IPS-NIHi7 (cell line): Measurements from ENCODE around the gene ZNF566.
"Not testable (repeated sequence)": the region's sequence is repeated elsewhere in the genome, so short reads cannot be mapped to it uniquely, and the experiment has no call there.

Experiments used
- DNase-seq: peaks from one replicate; pipeline ENCODE4 v3.0.0; 2012; ENCODE audit warnings: mixed read lengths; ENCODE audit errors: extremely low spot score

ZNF566 gene

GRCh38 chr19:36489118-36489919, at the start of gene ZNF566:
ZNF566 (minus strand) TSS chr19:36489561; CDS start chr19:36476557, 13,004 bp downstream.
- DNase-seq = peak; percentile 98

- DNase-seq = peak; percentile 48
Measured at GRCh38 chr19:36528921-36529518, 39.7 kb upstream of the ZNF566 start.

GRCh38 chr19:36528194-36528920, 39.0 kb upstream of the ZNF566 start, which contains the start of gene ZNF260:
ZNF260 (minus strand) TSS chr19:36528271; CDS start chr19:36515238, 13,033 bp downstream.
- peak; percentile 97 for DNase-seq

- DNase-seq = no peak
Measured at GRCh38 chr19:36527873-36528193, 38.5 kb upstream of the ZNF566 start.

- DNase-seq = peak; percentile 9
Measured at GRCh38 chr19:36527341-36527740, 38.0 kb upstream of the ZNF566 start.

GRCh38 chr19:36526581-36526980, 37.2 kb upstream of the ZNF566 start:
- DNase-seq = no peak

GRCh38 chr19:36524617-36525016, 35.3 kb upstream of the ZNF566 start:
- no peak for DNase-seq

- no peak for DNase-seq
Measured at GRCh38 chr19:36514012-36514612, 24.8 kb upstream of the ZNF566 start.

- DNase-seq = no peak
Measured at GRCh38 chr19:36508325-36508724, 19.0 kb upstream of the ZNF566 start.

- no peak for DNase-seq
Measured at GRCh38 chr19:36501973-36502372, 12.6 kb upstream of the ZNF566 start.

GRCh38 chr19:36497001-36497400, 7.6 kb upstream of the ZNF566 start:
- no peak for DNase-seq

GRCh38 chr19:36492689-36493453, 3.5 kb upstream of the ZNF566 start:
- peak; percentile 40 for DNase-seq

- not testable (repeated sequence) for DNase-seq
Measured at GRCh38 chr19:36490846-36491245, 1.5 kb upstream of the ZNF566 start.

- DNase-seq = peak; percentile 90
Measured at GRCh38 chr19:36489920-36490415, 607 bp upstream of the ZNF566 start.

- DNase-seq = peak; percentile 20
Measured at GRCh38 chr19:36488846-36489117, 579 bp downstream of the ZNF566 start.

- no peak for DNase-seq
Measured at GRCh38 chr19:36488118-36488845, 1.1 kb downstream of the ZNF566 start.

GRCh38 chr19:36483653-36484052, 5.7 kb downstream of the ZNF566 start:
- DNase-seq = no peak

- no peak for DNase-seq
Measured at GRCh38 chr19:36482876-36483275, 6.5 kb downstream of the ZNF566 start.

- no peak for DNase-seq
Measured at GRCh38 chr19:36460046-36460445, 29.3 kb downstream of the ZNF566 start.

GRCh38 chr19:36456831-36457230, 32.5 kb downstream of the ZNF566 start:
- DNase-seq = no peak
